ENCODE results near the gene L3MBTL4.

- TF ChIP-seq TAF1 (IDR thresholded peaks at IDR 0.05; ENCODE audit: borderline replicate concordance, low read depth, low read length), result no peak
- TF ChIP-seq POLR2AphosphoS5 (IDR thresholded peaks at IDR 0.05; ENCODE audit: low read depth, low read length), result no peak
- no peak for TF ChIP-seq POLR2A (IDR thresholded peaks at IDR 0.05; ENCODE audit: low read depth, low read length)
Observed at GRCh38 chr18:5930789-5931188, 483.9 kb downstream of the L3MBTL4 start.

Data from GM12892 (cell line).